Ishikawa (cell line): ENCODE measurements around the gene TSPYL1.

Experiments
- CEBPB ChIP-seq: IDR thresholded peaks from 2 replicates; pipeline ENCODE4 v1.6.1; 2012
- CREB1 ChIP-seq: IDR thresholded peaks from 2 replicates; pipeline ENCODE4 v1.6.1; 2012; ENCODE audit warnings: low read depth
- EGR1 ChIP-seq: IDR thresholded peaks from 2 replicates; pipeline ENCODE4 v1.6.1; 2012
- EP300 ChIP-seq: IDR thresholded peaks from 2 replicates; pipeline ENCODE4 v1.6.1; 2012; ENCODE audit warnings: borderline replicate concordance
- FOXM1 ChIP-seq: IDR thresholded peaks from 2 replicates; pipeline ENCODE4 v1.6.1; 2012; ENCODE audit warnings: low read depth, borderline replicate concordance
- MAX ChIP-seq: IDR thresholded peaks from 2 replicates; pipeline ENCODE4 v1.6.1; 2012
- NFIC ChIP-seq: IDR thresholded peaks from 2 replicates; pipeline ENCODE4 v1.6.1; 2012
- RAD21 ChIP-seq: IDR thresholded peaks from 2 replicates; pipeline ENCODE4 v1.6.1; 2012; ENCODE audit warnings: low read depth
- REST ChIP-seq: IDR thresholded peaks from 2 replicates; pipeline ENCODE4 v1.6.1; 2012; ENCODE audit warnings: low read depth, mild to moderate bottlenecking
- TAF1 ChIP-seq: IDR thresholded peaks from 2 replicates; pipeline ENCODE4 v1.6.1; 2012; ENCODE audit warnings: low read depth, mild to moderate bottlenecking
- TCF12 ChIP-seq: IDR thresholded peaks from 2 replicates; pipeline ENCODE4 v1.6.1; 2012; ENCODE audit warnings: low read depth
- TEAD4 ChIP-seq: IDR thresholded peaks from 2 replicates; pipeline ENCODE4 v1.6.1; 2012
- USF1 ChIP-seq: IDR thresholded peaks from 2 replicates; pipeline ENCODE4 v1.6.1; 2012
- YY1 ChIP-seq: IDR thresholded peaks from 2 replicates; pipeline ENCODE4 v1.6.1; 2012; ENCODE audit warnings: low read depth
- ZBTB7A ChIP-seq: IDR thresholded peaks from 2 replicates; pipeline ENCODE4 v1.6.1; 2012; ENCODE audit warnings: low read depth

TSPYL1 gene

GRCh38 chr6:116256694-116257093 is 23.0 kb downstream of the TSPYL1 start:
- no peak for TF ChIP-seq RAD21
- no peak for TF ChIP-seq TEAD4
- TF ChIP-seq MAX = no peak
- no peak for TF ChIP-seq CREB1

GRCh38 chr6:116255246-116255800 is 24.4 kb downstream of the TSPYL1 start:
- no peak for TF ChIP-seq MAX
- no peak for TF ChIP-seq TAF1
- TF ChIP-seq EGR1 = no peak
- TF ChIP-seq TEAD4 = no peak
- TF ChIP-seq CREB1 = no peak
- TF ChIP-seq USF1 = no peak
- no peak for TF ChIP-seq REST
- no peak for TF ChIP-seq CEBPB
- no peak for TF ChIP-seq TCF12

GRCh38 chr6:116254297-116255056 is 25.3 kb downstream of the TSPYL1 start:
- TF ChIP-seq USF1 = no peak
- TF ChIP-seq YY1 = no peak
- no peak for TF ChIP-seq ZBTB7A
- no peak for TF ChIP-seq CEBPB
- TF ChIP-seq NFIC = no peak
- TF ChIP-seq REST = no peak
- no peak for TF ChIP-seq EGR1
- no peak for TF ChIP-seq TAF1
- no peak for TF ChIP-seq TCF12
- TF ChIP-seq MAX = no peak
- TF ChIP-seq RAD21 = no peak
- TF ChIP-seq FOXM1 = no peak
- TF ChIP-seq TEAD4 = no peak
- TF ChIP-seq CREB1 = no peak
- TF ChIP-seq EP300 = no peak

GRCh38 chr6:116253505-116254296 is 26.0 kb downstream of the TSPYL1 start, which contains the start of gene TSPYL4:
Gene TSPYL4 (minus strand): TSS chr6:116254075. CDS start chr6:116254008, 67 bp downstream.
- TF ChIP-seq YY1 (peak; percentile 61; the same call in 1 of the 2 replicates), MAX (peak; percentile 40; the same call in 1 of the 2 replicates), CREB1 (peak; percentile 82), EP300 (0 out of 2 replicates have a peak, but pooled peaks have one; percentile 15), TAF1 (no peak; the same call in none of the 2 replicates)

- TF ChIP-seq TCF12 (no peak), FOXM1 (no peak), CEBPB (no peak), YY1 (no peak), MAX (no peak), REST (no peak), TEAD4 (no peak), USF1 (no peak), EGR1 (no peak), EP300 (no peak), CREB1 (no peak), TAF1 (no peak), ZBTB7A (no peak), RAD21 (no peak), NFIC (no peak)
Observed at GRCh38 chr6:116253188-116253504, 26.6 kb downstream of the TSPYL1 start.
